ENCODE results near the gene CRTC3. TPM values are rescaled to one million over a fixed set of nuclear protein-coding genes. Genes with fewer than 3 reads are reported as not detected.

CRTC3 gene
- total and polyA plus RNA-seq, 2 donors (not counting 1 experiment from before 2014, with no cell fraction given), result 18.3 to 23.4 TPM

DNA sequence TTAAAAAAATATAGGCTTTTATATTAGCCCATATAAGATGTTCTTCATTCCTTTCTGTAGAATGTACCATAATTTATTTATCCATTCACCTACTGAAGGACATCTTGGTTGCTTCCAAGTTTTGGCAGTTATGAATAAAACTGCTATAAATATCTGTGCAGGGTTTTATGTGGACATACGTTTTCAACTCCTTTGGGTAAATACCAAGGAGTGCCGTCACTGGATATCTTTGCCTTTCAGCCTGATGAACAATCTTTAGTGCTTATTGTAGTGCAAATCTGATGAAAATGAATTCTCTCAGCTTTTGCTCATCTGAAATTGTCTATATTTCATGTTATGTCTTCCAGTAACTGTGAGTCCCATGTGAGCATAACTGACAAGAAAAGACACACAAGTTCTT, 160.9 kb downstream of the CRTC3 start:
- Histone ChIP-seq H3K9me3 (ENCODE audit: control insufficient read depth, insufficient read depth, low read depth, low read length) (no peaks in the 10 kb centered on the region), H4K20me1 (ENCODE audit: control insufficient read depth, extremely low read depth, insufficient read depth, low read length) (no peaks in the 10 kb centered on the region), H3K27me3 (ENCODE audit: control insufficient read depth, insufficient read depth, low read length) (no peaks in the 10 kb centered on the region), H3K4me1 (ENCODE audit: control insufficient read depth, extremely low read depth, insufficient read depth, low read length) (no peaks in the 10 kb centered on the region), H3K9ac (ENCODE audit: insufficient read depth, low read length) (no peak overlapping the region), H3K4me2 (ENCODE audit: extremely low read depth, insufficient read depth, low read length) (no peak overlapping the region), H3K79me2 (ENCODE audit: control insufficient read depth, insufficient read depth, low read length) (no peaks in the 10 kb centered on the region), H2AFZ (ENCODE audit: low read length) (no peak overlapping the region), H3K4me3 (replicated peaks in 1 of 4; ENCODE audit: control extremely low read depth in 1 of 4, insufficient read depth in 1 of 4, low read depth in 3 of 4, low read length in 4 of 4) (no peak overlapping the region), H3K36me3 (ENCODE audit: control insufficient read depth, insufficient read depth, low read length) (no peaks in the 10 kb centered on the region), H3K27ac (ENCODE audit: insufficient read depth, low read length) (no peak overlapping the region)
- TF ChIP-seq, protein P1, sequence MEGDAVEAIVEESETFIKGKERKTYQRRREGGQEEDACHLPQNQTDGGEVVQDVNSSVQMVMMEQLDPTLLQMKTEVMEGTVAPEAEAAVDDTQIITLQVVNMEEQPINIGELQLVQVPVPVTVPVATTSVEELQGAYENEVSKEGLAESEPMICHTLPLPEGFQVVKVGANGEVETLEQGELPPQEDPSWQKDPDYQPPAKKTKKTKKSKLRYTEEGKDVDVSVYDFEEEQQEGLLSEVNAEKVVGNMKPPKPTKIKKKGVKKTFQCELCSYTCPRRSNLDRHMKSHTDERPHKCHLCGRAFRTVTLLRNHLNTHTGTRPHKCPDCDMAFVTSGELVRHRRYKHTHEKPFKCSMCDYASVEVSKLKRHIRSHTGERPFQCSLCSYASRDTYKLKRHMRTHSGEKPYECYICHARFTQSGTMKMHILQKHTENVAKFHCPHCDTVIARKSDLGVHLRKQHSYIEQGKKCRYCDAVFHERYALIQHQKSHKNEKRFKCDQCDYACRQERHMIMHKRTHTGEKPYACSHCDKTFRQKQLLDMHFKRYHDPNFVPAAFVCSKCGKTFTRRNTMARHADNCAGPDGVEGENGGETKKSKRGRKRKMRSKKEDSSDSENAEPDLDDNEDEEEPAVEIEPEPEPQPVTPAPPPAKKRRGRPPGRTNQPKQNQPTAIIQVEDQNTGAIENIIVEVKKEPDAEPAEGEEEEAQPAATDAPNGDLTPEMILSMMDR (conservative IDR thresholded peaks at IDR 0.05 in 1 of 2, IDR thresholded peaks at IDR 0.05 in 1 of 2; ENCODE audit: low read depth in 1 of 2, low read length in 2 of 2), result no peak
- TF ChIP-seq EZH2 (IDR thresholded peaks at IDR 0.05; ENCODE audit: low read length, missing control alignments), result no peak
- peak in 1 of 2 donors; percentile 4 for DNase-seq (ENCODE audit: low read depth in 2 of 2)

DNA sequence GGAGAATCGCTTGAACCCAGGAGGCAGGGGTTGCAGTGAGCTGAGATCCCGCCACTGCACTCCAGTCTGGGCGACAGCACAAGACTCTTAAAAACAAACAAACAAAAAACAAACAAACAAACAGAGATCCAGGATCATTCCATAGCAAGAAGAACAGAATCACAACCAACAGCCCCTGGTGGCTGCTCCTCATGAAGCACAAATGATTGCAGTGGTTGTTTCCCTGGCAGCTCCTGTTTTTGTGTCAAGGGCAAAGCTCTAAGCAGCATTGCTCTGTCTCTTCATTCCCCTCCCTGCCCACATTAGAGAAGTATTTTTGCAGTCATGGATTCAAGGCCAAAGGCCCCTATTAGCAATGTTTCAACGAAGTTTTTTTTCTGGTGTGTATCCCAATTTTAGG, 161.6 kb downstream of the CRTC3 start:
- no peak overlapping the region for H3K27ac ChIP-seq (ENCODE audit: insufficient read depth, low read length)
- no peak for TF ChIP-seq EZH2 (IDR thresholded peaks at IDR 0.05; ENCODE audit: low read length, missing control alignments)
- TF ChIP-seq, protein P1 (conservative IDR thresholded peaks at IDR 0.05 in 1 of 2, IDR thresholded peaks at IDR 0.05 in 1 of 2; ENCODE audit: low read depth in 1 of 2, low read length in 2 of 2), result no peak
- H3K27me3 ChIP-seq (ENCODE audit: control insufficient read depth, insufficient read depth, low read length), result no peaks in the 10 kb centered on the region
- no peak overlapping the region for H3K4me2 ChIP-seq (ENCODE audit: extremely low read depth, insufficient read depth, low read length)
- H3K9ac ChIP-seq (ENCODE audit: insufficient read depth, low read length), result no peak overlapping the region
- H3K4me1 ChIP-seq (ENCODE audit: control insufficient read depth, extremely low read depth, insufficient read depth, low read length), result no peaks in the 10 kb centered on the region
- H3K9me3 ChIP-seq (ENCODE audit: control insufficient read depth, insufficient read depth, low read depth, low read length), result no peaks in the 10 kb centered on the region
- no peaks in the 10 kb centered on the region for H3K36me3 ChIP-seq (ENCODE audit: control insufficient read depth, insufficient read depth, low read length)
- no peak for DNase-seq (ENCODE audit: low read depth in 2 of 2)
- H3K4me3 ChIP-seq (replicated peaks in 1 of 4; ENCODE audit: control extremely low read depth in 1 of 4, insufficient read depth in 1 of 4, low read depth in 3 of 4, low read length in 4 of 4), result no peak overlapping the region
- no peak overlapping the region for H2AFZ ChIP-seq (ENCODE audit: low read length)
- no peaks in the 10 kb centered on the region for H3K79me2 ChIP-seq (ENCODE audit: control insufficient read depth, insufficient read depth, low read length)
- H4K20me1 ChIP-seq (ENCODE audit: control insufficient read depth, extremely low read depth, insufficient read depth, low read length), result no peaks in the 10 kb centered on the region

DNA sequence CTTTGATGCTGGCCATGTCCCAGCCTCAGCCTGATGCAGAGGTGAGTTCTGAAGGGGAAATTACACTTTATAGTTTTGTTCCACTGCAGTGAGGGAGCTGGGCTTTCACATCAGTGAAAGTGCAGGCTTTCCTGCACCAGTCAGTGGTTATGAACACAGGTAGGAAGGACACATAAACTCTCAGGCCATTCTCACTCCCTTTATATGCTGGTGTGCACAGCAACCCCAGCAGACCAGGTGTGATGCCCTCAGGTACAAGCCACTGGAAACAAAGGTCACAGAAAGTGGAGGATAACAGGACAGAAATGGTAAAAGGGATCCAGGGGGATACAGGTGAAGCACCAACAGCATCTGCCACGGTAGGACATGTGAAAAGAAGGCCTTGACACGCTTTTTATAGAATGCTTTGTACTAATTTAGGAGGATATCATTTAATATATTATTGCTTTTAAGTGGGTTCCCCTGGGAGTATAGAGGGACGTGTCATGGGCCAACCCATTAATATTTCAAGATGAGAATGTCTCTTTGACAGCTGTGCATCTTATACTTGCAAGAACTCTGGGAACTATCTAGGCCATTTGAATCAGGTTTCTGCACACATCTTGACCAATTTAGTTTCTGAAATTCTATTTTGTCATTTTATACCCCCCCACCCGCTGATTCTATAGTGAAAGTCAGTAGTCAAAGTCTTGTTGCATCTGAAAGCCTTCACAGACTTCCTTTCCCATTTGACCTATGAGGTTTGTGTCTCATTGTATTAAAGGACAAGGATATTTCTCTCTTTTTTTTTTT, 162.5 kb downstream of the CRTC3 start:
- Histone ChIP-seq H3K9ac (ENCODE audit: insufficient read depth, low read length) (no peak overlapping the region), H3K4me2 (ENCODE audit: extremely low read depth, insufficient read depth, low read length) (no peak overlapping the region), H3K4me1 (ENCODE audit: control insufficient read depth, extremely low read depth, insufficient read depth, low read length) (no peaks in the 10 kb centered on the region), H3K4me3 (replicated peaks in 1 of 4; ENCODE audit: control extremely low read depth in 1 of 4, insufficient read depth in 1 of 4, low read depth in 3 of 4, low read length in 4 of 4) (no peak overlapping the region), H4K20me1 (ENCODE audit: control insufficient read depth, extremely low read depth, insufficient read depth, low read length) (no peaks in the 10 kb centered on the region), H3K36me3 (ENCODE audit: control insufficient read depth, insufficient read depth, low read length) (no peaks in the 10 kb centered on the region), H3K27me3 (ENCODE audit: control insufficient read depth, insufficient read depth, low read length) (no peaks in the 10 kb centered on the region), H3K79me2 (ENCODE audit: control insufficient read depth, insufficient read depth, low read length) (no peaks in the 10 kb centered on the region), H3K9me3 (ENCODE audit: control insufficient read depth, insufficient read depth, low read depth, low read length) (no peaks in the 10 kb centered on the region), H3K27ac (ENCODE audit: insufficient read depth, low read length) (no peak overlapping the region), H2AFZ (ENCODE audit: low read length) (no peak overlapping the region)
- DNase-seq (ENCODE audit: low read depth in 2 of 2), result no peak
- no peak for TF ChIP-seq EZH2 (IDR thresholded peaks at IDR 0.05; ENCODE audit: low read length, missing control alignments)
- TF ChIP-seq, protein P1 (conservative IDR thresholded peaks at IDR 0.05 in 1 of 2, IDR thresholded peaks at IDR 0.05 in 1 of 2; ENCODE audit: low read depth in 1 of 2, low read length in 2 of 2), result no peak

Other genes with a start within 250 kb of the CRTC3 start
- 1.3 and 1.8 TPM in 2 replicates for gene ZNF774, start 177.6 kb upstream of the CRTC3 start, total RNA-seq
- 1.2 and 1.3 TPM in 2 replicates for gene ZNF774, start 177.6 kb upstream of the CRTC3 start, polyA plus RNA-seq
- 160 and 270 TPM in 2 replicates for gene IQGAP1, start 141.7 kb upstream of the CRTC3 start, total RNA-seq
- gene IQGAP1, start 141.7 kb upstream of the CRTC3 start, polyA plus RNA-seq, result 222 and 231 TPM in 2 replicates
- gene BLM, start 187.4 kb downstream of the CRTC3 start, total RNA-seq, result 0.26 and 1.5 TPM in 2 replicates
- gene BLM, start 187.4 kb downstream of the CRTC3 start, polyA plus RNA-seq, result 1.7 and 3.7 TPM in 2 replicates

All from fibroblast of lung (primary cell).